Lower leg skin (tissue), 4 donors: Measurements from ENCODE around the gene MZB1. TPM values are rescaled to one million over a fixed set of nuclear protein-coding genes. Genes with fewer than 3 reads are reported as not detected.

ENCODE experiments used
- DNase-seq, 2 donors: peaks; one replicate each; pipeline ENCODE4 v3.0.0-alpha.2; 2019; ENCODE audit warnings: low spot score in 2 of 2
- H3K4me3 ChIP-seq: fragments of 200-600 bp; sonication (generic); 2 replicates; pipeline ENCODE4 v1.5.1; 2017; ENCODE audit warnings: mild to moderate bottlenecking, low read depth; ENCODE audit not compliant: poor library complexity, severe bottlenecking
- POLR2A ChIP-seq, 2 donors: fragments of 450-650 bp; IDR thresholded peaks; one replicate each; pipeline ENCODE4 v1.6.1; 2016 to 2017; ENCODE audit warnings: antibody characterized with exemption in 2 of 2, mild to moderate bottlenecking in 1 of 2, moderate library complexity in 1 of 2
- WGBS, 2 donors: methylation state at CpG; one replicate each; pipeline ENCODE4 v1.1.5; 2018; 5-methylcytosine and 5-hydroxymethylcytosine counted together
- intact Hi-C: fragments of 100-400 bp; cut with DNase I; formaldehyde crosslinking; loops from one replicate; pipeline ENCODE4 v1.15.0; 2023; ENCODE audit warnings: low total_unique reads
- total RNA-seq, 4 donors: library from RNA; depleted of rRNA; stranded (reverse); fragments of >200 nt; gene quantifications; one replicate each; pipeline ENCODE4 v1.1.0, GENCODE V29; 2016
- TF ChIP-seq, protein P1 (sequence below), 3 donors: fragments of 450-650 bp; IDR thresholded peaks; one replicate each; pipeline ENCODE4 v1.5.1; 2016; ENCODE audit warnings: antibody characterized with exemption in 3 of 3, mild to moderate bottlenecking in 3 of 3, moderate library complexity in 2 of 3

The MZB1 gene
- total RNA-seq, 4 donors from 2014 or later: not detected

DNA sequence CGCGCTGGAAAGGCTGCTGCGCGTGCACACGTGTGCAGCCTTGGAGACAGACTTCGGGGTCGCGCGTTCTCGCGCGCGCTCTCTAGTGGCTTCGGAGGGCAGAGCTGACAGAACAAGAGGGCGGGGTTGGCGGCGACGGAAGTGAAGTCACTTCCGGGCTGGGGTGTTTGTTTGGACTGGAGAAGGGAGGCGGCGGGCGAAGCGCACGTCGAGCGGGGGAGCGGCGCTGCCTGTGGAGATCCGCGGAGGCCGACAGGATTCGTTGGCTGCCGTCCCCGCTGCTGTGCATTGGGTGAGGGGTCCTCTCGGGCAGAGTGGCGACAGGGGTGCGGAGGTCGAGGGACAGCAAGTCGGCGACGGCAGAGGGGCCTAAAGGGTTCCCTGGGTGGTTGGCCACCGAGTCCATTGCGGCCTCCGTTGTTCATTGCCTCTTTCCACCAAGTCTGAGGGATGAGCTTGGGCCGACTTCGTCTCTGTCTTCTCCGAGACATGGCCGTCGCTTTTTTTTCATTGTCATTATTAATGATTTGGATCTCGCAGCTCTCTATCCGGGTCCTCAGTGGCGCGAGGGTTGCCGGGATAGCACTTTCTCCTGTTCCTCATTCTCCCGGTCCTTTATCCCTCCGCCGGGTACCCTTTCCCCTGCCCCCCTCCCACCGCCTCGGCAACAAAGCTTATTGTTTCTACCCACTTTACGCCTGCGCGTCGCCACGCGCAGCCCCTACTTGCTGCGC, 47.9 kb downstream of the MZB1 start, which contains the start of gene PAIP2:
Gene PAIP2 (plus strand): TSS at position 166 of the 734 bp plus-strand sequence. CDS start 21,931 bp downstream, outside the sequence.
- DNase-seq: peak; percentile 96 to 100
- intact Hi-C loops: no loop called here
- peak in 1 of 2 donors; percentile 55 for TF ChIP-seq POLR2A (IDR thresholded peaks at IDR 0.05)
- TF ChIP-seq, protein P1, sequence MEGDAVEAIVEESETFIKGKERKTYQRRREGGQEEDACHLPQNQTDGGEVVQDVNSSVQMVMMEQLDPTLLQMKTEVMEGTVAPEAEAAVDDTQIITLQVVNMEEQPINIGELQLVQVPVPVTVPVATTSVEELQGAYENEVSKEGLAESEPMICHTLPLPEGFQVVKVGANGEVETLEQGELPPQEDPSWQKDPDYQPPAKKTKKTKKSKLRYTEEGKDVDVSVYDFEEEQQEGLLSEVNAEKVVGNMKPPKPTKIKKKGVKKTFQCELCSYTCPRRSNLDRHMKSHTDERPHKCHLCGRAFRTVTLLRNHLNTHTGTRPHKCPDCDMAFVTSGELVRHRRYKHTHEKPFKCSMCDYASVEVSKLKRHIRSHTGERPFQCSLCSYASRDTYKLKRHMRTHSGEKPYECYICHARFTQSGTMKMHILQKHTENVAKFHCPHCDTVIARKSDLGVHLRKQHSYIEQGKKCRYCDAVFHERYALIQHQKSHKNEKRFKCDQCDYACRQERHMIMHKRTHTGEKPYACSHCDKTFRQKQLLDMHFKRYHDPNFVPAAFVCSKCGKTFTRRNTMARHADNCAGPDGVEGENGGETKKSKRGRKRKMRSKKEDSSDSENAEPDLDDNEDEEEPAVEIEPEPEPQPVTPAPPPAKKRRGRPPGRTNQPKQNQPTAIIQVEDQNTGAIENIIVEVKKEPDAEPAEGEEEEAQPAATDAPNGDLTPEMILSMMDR (IDR thresholded peaks at IDR 0.05): no peak
- peak within 1 kb of the TSS; percentile 85 for H3K4me3 ChIP-seq
- WGBS, 2 donors: 0 to 1% methylated on average over 61 to 64 of the region's 66 CpGs

DNA sequence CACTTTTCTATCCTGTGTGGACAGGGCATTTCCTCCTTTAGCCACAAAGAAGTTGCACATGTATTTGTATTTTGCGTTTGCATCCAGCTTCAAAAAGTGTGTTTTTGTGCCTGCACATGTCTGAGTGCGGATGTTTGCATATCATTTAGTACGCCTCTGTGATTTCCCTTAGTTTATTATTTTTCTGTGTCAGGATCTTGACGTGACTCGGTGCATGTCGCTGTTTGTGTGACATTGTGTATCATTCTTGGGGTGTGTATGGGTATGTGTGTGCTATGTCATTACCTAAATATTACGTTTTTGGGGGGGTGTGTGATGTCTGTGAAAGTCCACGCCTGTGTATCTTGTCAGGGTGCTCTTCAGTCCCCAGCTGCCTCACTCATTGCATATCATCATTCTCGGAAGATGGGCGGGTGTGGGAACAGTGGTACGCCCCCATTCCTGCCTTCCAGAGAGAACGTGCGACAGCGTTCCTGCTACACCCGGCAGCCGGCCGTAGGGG, 48.5 kb downstream of the MZB1 start:
- WGBS, 2 donors: 1 to 2% methylated on average over 17 of the region's 17 CpGs
- intact Hi-C loops: no loop called here
- no peak for DNase-seq
- no peak for TF ChIP-seq POLR2A (IDR thresholded peaks at IDR 0.05)
- TF ChIP-seq, protein P1 (IDR thresholded peaks at IDR 0.05): peak in 1 of 3 donors; percentile 43
- H3K4me3 ChIP-seq: peak overlapping the region; percentile 85

DNA sequence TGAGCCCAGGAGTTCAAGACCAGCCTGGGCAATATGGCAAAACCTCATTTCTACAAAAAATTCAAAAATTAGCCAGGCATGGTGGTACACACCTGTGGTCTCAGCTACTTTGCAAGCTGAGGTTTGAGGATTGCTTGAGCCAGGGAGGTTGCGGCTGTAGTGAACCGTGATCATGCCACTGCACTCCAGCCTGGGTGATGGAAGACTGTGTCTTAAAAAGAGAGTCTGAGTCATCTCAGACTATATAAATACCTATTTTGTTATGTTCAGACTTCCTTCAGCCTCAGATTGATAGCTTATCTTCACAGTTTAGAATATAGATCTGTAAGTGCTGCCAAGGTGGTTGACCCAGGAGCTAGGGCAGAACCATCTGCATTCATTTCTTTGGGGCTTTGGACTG, 49.7 kb downstream of the MZB1 start:
- intact Hi-C loops: no loop called here
- TF ChIP-seq, protein P1 (IDR thresholded peaks at IDR 0.05): no peak
- TF ChIP-seq POLR2A (IDR thresholded peaks at IDR 0.05): no peak
- WGBS, 2 donors: 82 to 84% methylated on average over 2 of the region's 2 CpGs
- no peak for DNase-seq
- H3K4me3 ChIP-seq: no peak overlapping the region

Other genes starting within 250 kb of the MZB1 start
- 10 to 100 TPM; 35.1 to 45.4 (median 39.3) TPM for gene SIL1, start 191.5 kb downstream of the MZB1 start, total RNA-seq
- gene MATR3, start 96.2 kb downstream of the MZB1 start, total RNA-seq: 100 to 1,000 TPM; 108 to 135 (median 122) TPM
- 10 to 100 TPM; 47.4 to 81.5 (median 64.7) TPM for gene PAIP2, start 48.1 kb downstream of the MZB1 start, total RNA-seq
- gene SLC23A1, start 6.6 kb downstream of the MZB1 start, total RNA-seq: 1 to 10 TPM; 1.5 to 4.1 (median 2.6) TPM
- gene PROB1, start 5.2 kb upstream of the MZB1 start, total RNA-seq: under 1 TPM; 0.25 to 0.47 (median 0.33) TPM
- 1 to 10 TPM in 1 of 4 donors, under 1 TPM in 2, not detected in 1; 0.65 to 1.4 (median 0.71) TPM for gene SPATA24, start 14.2 kb upstream of the MZB1 start, total RNA-seq
- 1 to 10 TPM; 1.6 to 5.9 (median 3.5) TPM for gene DNAJC18, start 49.6 kb upstream of the MZB1 start, total RNA-seq
- gene ECSCR, start 72.8 kb upstream of the MZB1 start, total RNA-seq: 10 to 100 TPM in 2 of 4 donors, 1 to 10 TPM in 2; 1.4 to 15.0 (median 9.3) TPM
- not detected for gene SMIM33, start 81.1 kb upstream of the MZB1 start, total RNA-seq
- 10 to 100 TPM in 3 of 4 donors, 1 to 10 TPM in 1; 5.8 to 28.2 (median 11.0) TPM for gene STING1, start 92.8 kb upstream of the MZB1 start, total RNA-seq
- gene UBE2D2, start 171.4 kb upstream of the MZB1 start, total RNA-seq: 10 to 100 TPM; 80.0 to 99.8 (median 85.0) TPM